Rectal smooth muscle tissue (tissue), 1 donor: ENCODE measurements around the gene CFAP100.

Source experiments
- H3K27ac ChIP-seq: one replicate; pipeline ENCODE4 v1.7.0; 2013; ENCODE audit warnings: low read depth, low read length, inconsistent platforms
- H3K27me3 ChIP-seq: one replicate; pipeline ENCODE4 v1.7.0; 2013; ENCODE audit warnings: low read length; ENCODE audit not compliant: control insufficient read depth, insufficient read depth
- H3K36me3 ChIP-seq: one replicate; pipeline ENCODE4 v1.7.0; 2013; ENCODE audit warnings: low read length; ENCODE audit not compliant: control insufficient read depth, insufficient read depth
- H3K4me1 ChIP-seq: one replicate; pipeline ENCODE4 v1.7.0; 2013; ENCODE audit warnings: low read length; ENCODE audit not compliant: control insufficient read depth, insufficient read depth
- H3K4me3 ChIP-seq: one replicate; pipeline ENCODE4 v1.7.0; 2013; ENCODE audit warnings: low read length
- H3K9ac ChIP-seq: one replicate; pipeline ENCODE4 v1.7.0; 2013; ENCODE audit warnings: low read length

Gene CFAP100

DNA sequence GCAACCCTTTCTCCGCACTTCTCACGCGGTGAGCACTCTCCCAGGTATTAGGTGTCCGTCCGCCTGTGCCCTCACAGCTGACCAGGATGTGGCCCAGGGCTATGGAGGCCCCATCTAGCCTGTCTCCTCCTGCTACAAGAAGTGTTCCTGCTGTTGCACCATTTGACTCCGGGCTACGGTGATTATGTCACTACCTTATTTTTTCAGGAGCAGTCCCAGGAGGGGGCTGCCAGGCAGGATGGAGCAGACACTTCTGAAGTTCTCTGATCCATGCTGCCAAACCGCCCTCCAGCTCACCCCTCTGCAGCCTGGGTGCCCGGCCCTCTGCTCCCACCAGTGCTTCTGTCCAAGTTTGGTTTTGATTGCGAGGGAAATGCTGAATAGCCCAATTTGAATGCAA is 44.0 kb downstream of the CFAP100 start:
- H3K9ac ChIP-seq = no peak overlapping the region

DNA sequence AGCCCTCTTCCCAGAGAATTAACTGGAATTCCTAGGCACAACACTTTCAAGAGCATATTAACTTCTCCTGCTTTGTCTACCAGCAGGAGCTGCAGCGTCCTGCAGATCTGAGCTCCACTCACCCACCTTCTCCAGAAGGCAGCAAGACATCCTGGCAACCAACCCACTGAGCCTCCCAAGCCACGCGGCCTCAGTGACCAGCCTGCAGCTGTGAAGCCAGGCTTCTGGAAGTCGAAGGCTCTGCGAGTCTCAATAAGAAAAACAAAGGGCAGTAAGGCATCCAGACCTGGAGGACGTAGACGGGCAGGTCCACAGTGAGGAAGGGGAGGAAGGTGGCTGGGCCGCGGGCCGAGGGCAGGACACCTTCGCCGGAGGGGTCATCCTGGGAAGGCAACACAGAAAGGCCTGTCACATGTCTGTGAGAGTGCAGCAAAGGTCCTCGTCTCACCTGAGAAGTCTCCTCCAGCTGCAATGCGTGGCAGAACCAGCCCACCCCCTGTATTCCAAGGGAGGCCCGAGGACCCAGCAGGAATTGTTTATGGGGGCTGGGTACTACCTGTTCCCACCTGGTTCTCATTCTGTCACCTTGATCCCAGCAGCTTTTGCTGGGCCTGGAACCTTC is 44.7 kb downstream of the CFAP100 start:
- no peak overlapping the region for H3K27ac ChIP-seq
- no peak overlapping the region for H3K9ac ChIP-seq
- peaks cover 26% of the 10 kb centered on the region for H3K36me3 ChIP-seq
- no peak overlapping the region for H3K4me3 ChIP-seq
- no peaks in the 10 kb centered on the region for H3K27me3 ChIP-seq
- H3K4me1 ChIP-seq = no peaks in the 10 kb centered on the region

More for the DNA sequence above, 44.0 kb downstream of the CFAP100 start:
- Histone ChIP-seq H3K4me1 (no peaks in the 10 kb centered on the region), H3K36me3 (peaks cover 27% of the 10 kb centered on the region), H3K27ac (no peak overlapping the region), H3K27me3 (no peaks in the 10 kb centered on the region), H3K4me3 (no peak overlapping the region)

DNA sequence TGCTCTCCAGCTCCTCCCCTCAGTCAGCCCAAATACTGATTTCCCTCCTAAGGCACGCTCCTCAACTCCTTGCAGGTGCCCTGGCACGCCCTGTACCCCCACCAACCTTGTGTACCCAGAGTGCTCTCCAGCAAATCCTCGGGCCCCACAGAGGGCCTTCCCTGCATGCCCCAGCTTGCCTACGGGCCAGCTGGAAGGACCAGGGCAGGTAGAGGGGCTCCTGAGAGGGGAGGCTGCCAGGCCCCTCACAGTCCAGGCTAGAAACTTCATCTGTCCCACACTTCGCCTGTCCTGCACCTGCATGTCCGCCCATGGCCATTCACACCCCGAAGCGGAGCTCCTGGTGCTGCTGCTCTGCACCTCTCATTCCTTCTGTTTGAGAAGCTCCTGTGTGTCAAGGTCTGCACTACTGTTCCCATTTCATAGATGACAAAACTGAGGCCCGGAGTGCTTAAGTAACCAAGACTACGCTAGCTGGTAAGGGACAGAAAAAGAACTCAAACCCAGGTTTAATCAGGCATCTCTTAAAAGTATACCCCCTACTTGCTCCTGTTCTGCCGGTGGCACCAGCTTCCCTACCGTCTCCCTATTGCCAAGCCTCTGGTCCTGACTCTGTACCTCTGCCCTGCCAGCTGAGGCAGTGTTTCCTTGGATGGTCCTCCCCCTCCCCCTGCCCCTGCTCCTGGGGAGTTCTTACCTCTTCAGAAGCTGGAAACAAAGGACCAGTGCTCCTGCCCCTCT is 45.4 kb downstream of the CFAP100 start:
- Histone ChIP-seq H3K4me1 (no peaks in the 10 kb centered on the region), H3K4me3 (no peak overlapping the region), H3K27ac (no peak overlapping the region), H3K27me3 (no peaks in the 10 kb centered on the region), H3K36me3 (peaks cover 25% of the 10 kb centered on the region), H3K9ac (no peak overlapping the region)

DNA sequence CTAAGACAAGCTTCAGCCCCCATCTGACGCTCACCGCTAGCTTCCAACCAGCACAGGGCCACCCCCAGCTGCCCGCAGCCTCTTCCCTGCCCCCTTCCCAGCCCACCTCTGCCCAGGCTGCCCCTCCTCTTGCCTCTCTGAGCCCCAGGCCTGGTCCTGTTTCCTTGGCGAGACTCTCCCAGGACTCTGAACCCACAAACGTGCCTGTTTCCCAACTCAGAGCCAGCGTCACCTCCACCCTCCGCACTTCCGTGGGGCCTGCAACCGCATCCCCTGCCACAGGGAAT is 45.9 kb downstream of the CFAP100 start:
- H3K4me3 ChIP-seq = no peak overlapping the region
- no peaks in the 10 kb centered on the region for H3K27me3 ChIP-seq
- no peak overlapping the region for H3K27ac ChIP-seq
- H3K9ac ChIP-seq = no peak overlapping the region
- peaks cover 25% of the 10 kb centered on the region for H3K36me3 ChIP-seq
- no peaks in the 10 kb centered on the region for H3K4me1 ChIP-seq

DNA sequence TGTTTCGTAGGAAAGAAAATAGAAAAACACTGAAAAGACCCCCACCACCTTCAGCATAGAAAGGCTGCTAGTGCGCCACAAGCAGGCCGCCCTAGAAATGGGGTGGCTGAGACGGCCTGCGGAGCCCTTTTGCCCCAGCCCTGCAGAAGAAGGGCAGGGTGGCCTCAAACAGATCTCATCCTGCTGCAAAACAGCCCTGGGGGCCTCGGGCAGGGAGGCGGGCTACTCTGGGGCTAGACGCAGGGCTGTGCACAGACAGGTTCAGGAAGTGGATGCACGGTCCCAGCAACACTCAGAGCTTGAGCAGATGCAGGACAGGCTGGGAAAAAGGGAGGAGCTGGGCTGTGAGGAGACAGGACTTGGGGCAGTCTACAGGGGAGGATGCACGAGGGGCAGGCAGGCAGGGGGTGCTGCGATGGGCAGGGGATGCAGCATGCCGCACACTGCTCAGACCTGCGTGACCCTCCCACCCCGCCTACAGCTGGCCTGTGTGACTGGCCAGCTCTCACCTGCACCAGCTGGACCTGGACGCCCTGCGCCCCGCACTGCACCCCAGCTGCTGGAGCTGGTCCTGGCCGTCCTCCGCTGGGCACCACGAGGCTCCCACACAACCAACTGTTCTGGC is 46.7 kb downstream of the CFAP100 start:
- Histone ChIP-seq H3K27me3 (no peaks in the 10 kb centered on the region), H3K4me1 (no peaks in the 10 kb centered on the region), H3K27ac (no peak overlapping the region), H3K4me3 (no peak overlapping the region), H3K9ac (no peak overlapping the region), H3K36me3 (peaks cover 25% of the 10 kb centered on the region)

DNA sequence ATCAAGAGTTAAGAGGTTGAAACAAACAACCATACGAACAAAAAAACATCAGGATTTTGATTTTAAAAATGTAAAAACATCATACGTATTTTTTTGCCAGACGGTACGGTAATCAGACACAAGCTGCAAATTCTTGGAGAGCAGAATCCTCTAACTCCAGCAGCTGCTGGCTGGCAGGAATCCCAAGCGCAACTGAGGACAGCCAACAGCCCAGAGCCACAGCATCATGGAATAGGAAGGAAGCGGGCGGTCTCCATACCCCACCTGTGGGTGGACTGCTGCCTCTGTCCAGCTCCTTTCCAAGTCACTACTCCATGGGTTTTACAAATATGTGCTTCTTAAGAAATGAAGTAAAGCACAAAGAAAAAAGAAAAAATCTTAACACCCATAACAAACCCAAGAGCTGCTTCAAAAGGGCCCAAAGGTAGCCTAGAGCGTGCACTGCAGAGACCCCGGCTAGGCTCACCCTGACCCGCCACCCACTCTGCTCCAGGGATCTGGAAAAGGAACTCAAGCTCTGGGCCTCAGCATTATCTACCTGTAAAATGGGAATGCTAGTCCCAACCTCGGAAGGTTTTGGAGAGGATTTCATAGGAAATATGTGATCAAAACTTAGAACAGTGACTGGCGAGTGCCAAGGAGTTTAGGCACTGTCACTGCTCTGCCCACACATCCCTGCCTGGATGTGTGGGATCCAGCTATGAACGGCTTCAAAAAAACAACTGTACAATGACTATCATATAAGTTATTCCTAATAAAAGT is 47.6 kb downstream of the CFAP100 start:
- Histone ChIP-seq H3K4me1 (no peaks in the 10 kb centered on the region), H3K36me3 (peaks cover 21% of the 10 kb centered on the region), H3K27me3 (no peaks in the 10 kb centered on the region), H3K9ac (no peak overlapping the region), H3K27ac (no peak overlapping the region), H3K4me3 (no peak overlapping the region)

DNA sequence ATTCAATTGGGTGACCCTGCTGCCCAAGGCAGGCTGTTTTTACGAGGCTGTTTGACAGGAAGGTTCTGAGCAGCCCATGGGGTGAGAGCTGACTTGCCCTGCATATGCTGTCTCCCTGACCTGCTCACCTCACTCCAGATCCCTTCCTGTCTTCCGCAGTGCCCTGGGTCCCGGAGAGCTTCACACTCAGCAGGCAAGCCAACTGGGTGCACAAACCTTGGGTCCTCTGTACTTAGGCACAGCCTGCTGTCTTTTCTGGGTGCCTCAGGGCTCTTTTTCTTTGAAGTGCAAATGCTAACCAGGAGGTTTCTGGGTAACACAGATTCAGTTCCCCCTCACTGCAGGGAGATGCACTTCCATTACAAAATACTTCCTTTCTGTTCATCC is 48.1 kb downstream of the CFAP100 start:
- Histone ChIP-seq H3K4me3 (no peak overlapping the region), H3K4me1 (no peaks in the 10 kb centered on the region), H3K36me3 (peaks cover 18% of the 10 kb centered on the region), H3K9ac (no peak overlapping the region), H3K27ac (no peak overlapping the region), H3K27me3 (no peaks in the 10 kb centered on the region)

DNA sequence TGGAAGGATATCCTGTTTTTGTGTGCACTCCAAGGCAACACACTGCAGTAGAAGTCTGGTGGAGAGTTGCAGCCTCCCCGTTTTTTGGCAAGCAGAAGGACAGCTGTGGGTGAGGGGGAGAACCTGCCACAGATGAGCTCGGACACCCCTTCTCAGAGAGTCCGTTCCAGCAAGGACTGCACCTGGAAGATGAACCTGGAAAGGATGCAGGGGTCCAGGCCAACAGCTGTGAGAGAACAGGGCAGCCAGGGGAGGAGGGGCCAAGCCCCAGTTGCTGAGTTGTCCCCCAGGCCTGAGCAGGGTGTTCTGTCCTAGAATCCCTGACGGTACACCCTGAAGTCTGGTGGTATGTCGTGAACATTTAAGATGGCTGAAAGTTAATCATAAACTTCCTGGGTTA is 50.8 kb downstream of the CFAP100 start:
- H3K27ac ChIP-seq = no peak overlapping the region
- H3K36me3 ChIP-seq = peaks cover 16% of the 10 kb centered on the region

DNA sequence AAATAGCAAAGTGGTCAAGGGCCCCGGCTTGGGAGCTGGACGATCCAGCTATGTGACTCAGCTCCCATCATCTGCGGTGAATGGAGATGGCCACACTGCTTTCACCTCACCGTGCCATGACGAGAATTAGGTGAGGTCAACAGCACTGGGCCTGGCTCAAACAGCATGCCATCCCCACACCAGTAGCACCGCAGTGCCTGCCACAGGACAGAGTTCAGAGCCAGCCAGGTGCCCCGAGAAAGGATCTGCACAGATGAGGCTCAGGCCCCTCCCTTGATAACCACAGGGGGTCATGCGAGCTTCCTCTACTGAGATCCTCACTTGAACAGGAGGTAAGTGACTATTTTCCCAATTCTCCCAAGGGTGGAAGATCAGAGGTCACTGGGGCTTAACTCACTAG is 51.6 kb downstream of the CFAP100 start:
- Histone ChIP-seq H3K4me3 (no peak overlapping the region), H3K9ac (no peak overlapping the region), H3K4me1 (no peaks in the 10 kb centered on the region), H3K27ac (no peak overlapping the region), H3K27me3 (no peaks in the 10 kb centered on the region), H3K36me3 (peaks cover 19% of the 10 kb centered on the region)

More for the DNA sequence above, 50.8 kb downstream of the CFAP100 start:
- Histone ChIP-seq H3K9ac (no peak overlapping the region), H3K4me3 (no peak overlapping the region), H3K4me1 (no peaks in the 10 kb centered on the region), H3K27me3 (no peaks in the 10 kb centered on the region)

DNA sequence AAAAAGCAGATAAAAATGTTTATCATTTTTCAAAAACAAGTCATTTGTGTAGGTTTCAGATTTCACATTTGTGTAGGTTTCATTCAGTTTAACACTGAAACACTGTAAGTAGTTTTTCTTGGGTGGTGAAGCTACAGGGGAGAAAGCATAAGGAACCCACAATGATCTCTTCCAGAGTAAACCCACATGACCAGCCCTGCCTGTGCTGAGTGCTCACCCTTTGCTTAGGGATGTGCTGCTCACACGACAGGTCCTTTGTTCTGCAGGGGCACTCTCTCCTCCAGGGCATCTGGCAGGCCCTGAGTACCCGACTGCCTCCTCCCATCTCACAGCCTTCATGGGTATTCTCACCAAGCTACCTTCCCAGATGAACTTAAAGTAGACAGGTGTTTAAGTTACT is 52.1 kb downstream of the CFAP100 start:
- Histone ChIP-seq H3K27ac (no peak overlapping the region), H3K4me1 (no peaks in the 10 kb centered on the region), H3K36me3 (peaks cover 23% of the 10 kb centered on the region), H3K9ac (no peak overlapping the region), H3K4me3 (no peak overlapping the region), H3K27me3 (no peaks in the 10 kb centered on the region)

DNA sequence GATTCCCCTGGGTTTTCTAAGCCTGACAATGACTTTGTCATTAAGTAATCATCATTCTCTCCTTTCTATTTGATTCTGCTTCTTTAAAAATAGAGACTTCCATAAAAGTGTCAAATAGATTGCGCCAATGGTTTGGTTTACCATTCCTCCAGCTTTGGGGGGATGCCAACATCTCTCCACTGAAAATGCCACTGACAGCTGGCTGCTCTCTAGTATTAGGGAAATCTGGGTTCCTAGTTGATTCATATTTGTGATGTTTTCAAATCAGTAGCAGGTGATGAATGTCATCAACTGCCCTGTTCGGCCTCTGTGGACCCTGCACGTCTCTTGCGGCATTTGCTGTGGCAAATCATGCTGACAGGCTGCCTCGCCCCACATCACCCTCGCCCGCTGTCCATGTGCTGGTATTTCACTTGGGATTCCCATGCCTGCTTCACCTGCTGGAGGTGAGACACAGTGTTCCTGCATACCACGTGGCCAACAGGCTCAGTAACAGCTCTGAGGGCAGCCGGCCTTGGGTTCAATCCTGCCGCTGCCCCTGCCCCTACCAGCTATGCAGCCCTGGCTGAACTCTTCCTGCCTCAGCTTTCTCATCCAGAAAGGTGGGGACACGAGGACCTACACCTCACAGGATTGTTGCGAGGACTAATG is 52.9 kb downstream of the CFAP100 start:
- H3K9ac ChIP-seq = no peak overlapping the region
- H3K27me3 ChIP-seq = no peaks in the 10 kb centered on the region

More for the DNA sequence above, 52.9 kb downstream of the CFAP100 start:
- Histone ChIP-seq H3K4me3 (no peak overlapping the region), H3K4me1 (no peaks in the 10 kb centered on the region), H3K36me3 (peaks cover 27% of the 10 kb centered on the region), H3K27ac (no peak overlapping the region)
